ENCODE data around the gene CCER1.
A peak's percentile ranks its signal among the peaks of the same experiment; 100 is the strongest.

CCER1 gene

GRCh38 chr12:90917431-90917830 lies 37.5 kb downstream of the CCER1 start:
- DNase-seq (ENCODE audit: low read depth): no peak

GRCh38 chr12:90916516-90916915 lies 38.5 kb downstream of the CCER1 start:
- DNase-seq (ENCODE audit: low read depth): no peak

GRCh38 chr12:90915353-90915752 lies 39.6 kb downstream of the CCER1 start:
- DNase-seq (ENCODE audit: low read depth): no peak

- DNase-seq (ENCODE audit: low read depth): no peak
Measured at GRCh38 chr12:90910958-90911357, 44.0 kb downstream of the CCER1 start.

DNA sequence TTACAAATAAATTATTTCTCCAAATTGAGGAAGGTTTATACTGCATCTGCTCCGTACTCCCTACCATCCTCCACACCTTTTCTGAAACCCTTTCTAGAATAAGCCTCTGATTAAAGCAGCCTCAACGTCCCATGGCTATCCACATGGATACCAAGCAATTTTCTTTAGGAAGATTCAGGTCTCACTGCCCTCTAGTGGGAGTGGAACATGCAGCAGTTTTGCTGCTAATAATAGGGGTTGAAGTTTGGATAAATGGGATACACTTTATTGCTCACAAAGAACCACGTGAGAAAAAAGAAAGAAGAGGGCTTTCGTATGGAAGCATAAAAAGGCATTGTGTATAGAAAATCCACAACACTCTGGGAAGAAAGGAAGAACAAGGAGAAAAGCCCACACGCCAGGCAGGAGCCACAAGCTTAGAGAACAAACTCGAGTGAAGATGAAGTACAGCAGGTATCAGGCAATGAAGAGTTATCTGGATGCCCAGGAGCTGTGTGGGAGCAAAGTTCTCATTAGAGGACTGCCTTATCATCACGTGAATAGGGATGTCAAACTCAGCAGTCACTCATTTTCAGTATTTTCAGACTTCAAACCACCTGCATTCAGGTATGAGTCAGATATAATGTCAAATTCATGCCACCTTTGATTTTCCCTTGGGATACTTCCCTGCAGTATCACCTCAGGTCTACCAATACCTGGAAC lies 45.8 kb downstream of the CCER1 start:
- peak; percentile 61 for DNase-seq (ENCODE audit: low read depth)

GRCh38 chr12:90908465-90908864 lies 46.5 kb downstream of the CCER1 start:
- peak; percentile 88 for DNase-seq (ENCODE audit: low read depth)

DNA sequence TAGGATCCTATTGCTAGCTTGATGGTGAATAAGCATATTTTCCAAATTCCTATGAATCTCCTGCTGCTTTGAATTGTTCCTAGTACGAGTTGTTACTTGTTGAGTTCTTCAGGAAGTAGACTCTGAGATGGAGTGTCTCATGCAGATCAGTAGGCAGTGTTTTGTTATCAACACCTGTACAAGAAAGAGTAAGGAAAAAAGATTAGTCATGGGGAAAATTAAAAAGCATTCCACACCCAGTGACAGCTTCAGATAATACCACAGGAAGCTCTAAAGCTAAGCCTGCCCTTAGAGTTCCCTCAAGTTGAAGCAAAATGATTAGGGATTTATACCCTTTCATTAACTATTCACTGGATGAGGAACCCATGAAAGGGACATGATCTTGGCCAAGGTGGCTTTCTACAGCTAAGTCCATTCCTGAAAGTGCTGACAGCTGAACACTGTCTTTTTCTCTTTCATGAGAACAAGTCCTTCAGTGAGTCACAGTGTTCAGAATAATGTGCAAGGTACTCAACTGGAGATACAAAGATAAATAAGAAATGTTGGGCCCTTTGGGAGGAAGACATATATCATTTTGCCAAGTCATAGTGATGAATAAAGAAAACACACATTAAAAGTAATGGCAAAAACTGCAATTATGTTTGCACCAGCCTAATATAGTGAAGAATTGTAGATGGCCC lies 49.1 kb downstream of the CCER1 start:
- no peak for DNase-seq (ENCODE audit: low read depth)

DNA sequence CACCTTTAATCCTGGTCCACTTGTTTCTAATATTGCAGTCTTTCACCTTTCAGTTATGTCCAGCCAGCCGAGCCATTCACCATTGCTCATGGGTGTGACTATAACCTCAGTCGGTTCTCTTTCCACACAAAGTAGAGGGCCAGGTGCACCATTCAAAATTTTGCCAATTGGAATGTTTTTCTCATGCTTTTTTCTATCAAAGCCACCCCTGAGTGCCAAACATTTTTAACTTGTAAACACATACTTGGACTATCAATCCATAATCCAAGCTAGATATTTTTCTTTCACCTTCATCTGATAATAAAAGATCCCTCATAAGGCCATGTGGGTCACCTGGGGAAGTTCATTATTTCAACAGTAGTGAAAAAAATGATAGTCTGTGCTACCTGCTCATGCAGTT lies 52.4 kb downstream of the CCER1 start:
- DNase-seq (ENCODE audit: low read depth): no peak
